Measurements from ENCODE around the gene ITPR3.

GRCh38 chr6:33694401-33694931 is 73.3 kb downstream of the ITPR3 start:
- TF ChIP-seq, protein P1, sequence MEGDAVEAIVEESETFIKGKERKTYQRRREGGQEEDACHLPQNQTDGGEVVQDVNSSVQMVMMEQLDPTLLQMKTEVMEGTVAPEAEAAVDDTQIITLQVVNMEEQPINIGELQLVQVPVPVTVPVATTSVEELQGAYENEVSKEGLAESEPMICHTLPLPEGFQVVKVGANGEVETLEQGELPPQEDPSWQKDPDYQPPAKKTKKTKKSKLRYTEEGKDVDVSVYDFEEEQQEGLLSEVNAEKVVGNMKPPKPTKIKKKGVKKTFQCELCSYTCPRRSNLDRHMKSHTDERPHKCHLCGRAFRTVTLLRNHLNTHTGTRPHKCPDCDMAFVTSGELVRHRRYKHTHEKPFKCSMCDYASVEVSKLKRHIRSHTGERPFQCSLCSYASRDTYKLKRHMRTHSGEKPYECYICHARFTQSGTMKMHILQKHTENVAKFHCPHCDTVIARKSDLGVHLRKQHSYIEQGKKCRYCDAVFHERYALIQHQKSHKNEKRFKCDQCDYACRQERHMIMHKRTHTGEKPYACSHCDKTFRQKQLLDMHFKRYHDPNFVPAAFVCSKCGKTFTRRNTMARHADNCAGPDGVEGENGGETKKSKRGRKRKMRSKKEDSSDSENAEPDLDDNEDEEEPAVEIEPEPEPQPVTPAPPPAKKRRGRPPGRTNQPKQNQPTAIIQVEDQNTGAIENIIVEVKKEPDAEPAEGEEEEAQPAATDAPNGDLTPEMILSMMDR (conservative IDR thresholded peaks at IDR 0.05; ENCODE audit: low read length) = no peak
- no peak for TF ChIP-seq EZH2phosphoT487 (IDR thresholded peaks at IDR 0.05; ENCODE audit: borderline replicate concordance)
